Measurements from ENCODE around the gene SKI.

SKI gene

GRCh38 chr1:2339206-2340085 lies 111.3 kb downstream of the SKI start:
- Histone ChIP-seq H2AFZ (ENCODE audit: low read length) (no peak overlapping the region), H4K20me1 (ENCODE audit: insufficient read depth, low read length) (no peaks in the 10 kb centered on the region), H3K9ac (ENCODE audit: low read length) (no peak overlapping the region), H3K27ac (ENCODE audit: low read depth, low read length, poor library complexity, severe bottlenecking) (no peak overlapping the region), H3K9me3 (ENCODE audit: low read length) (no peaks in the 10 kb centered on the region), H3K4me3 (ENCODE audit: low read depth, low read length, poor library complexity, severe bottlenecking) (no peak overlapping the region), H3K4me2 (ENCODE audit: low read length) (no peak overlapping the region), H3K36me3 (ENCODE audit: insufficient read depth, low read length) (no peaks in the 10 kb centered on the region), H3K27me3 (ENCODE audit: insufficient read depth, low read length) (no peaks in the 10 kb centered on the region), H3K79me2 (ENCODE audit: insufficient read depth, low read length) (no peaks in the 10 kb centered on the region), H3K9me2 (ENCODE audit: low read depth, low read length) (no peaks in the 10 kb centered on the region), H3K4me1 (ENCODE audit: insufficient read depth, low read length, severe bottlenecking) (no peaks in the 10 kb centered on the region), H3F3A (ENCODE audit: insufficient read depth, low read length) (no peaks in the 10 kb centered on the region)
- TF ChIP-seq EZH2 (IDR thresholded peaks at IDR 0.05; ENCODE audit: borderline replicate concordance, low read length): no peak
- TF ChIP-seq, protein P1, sequence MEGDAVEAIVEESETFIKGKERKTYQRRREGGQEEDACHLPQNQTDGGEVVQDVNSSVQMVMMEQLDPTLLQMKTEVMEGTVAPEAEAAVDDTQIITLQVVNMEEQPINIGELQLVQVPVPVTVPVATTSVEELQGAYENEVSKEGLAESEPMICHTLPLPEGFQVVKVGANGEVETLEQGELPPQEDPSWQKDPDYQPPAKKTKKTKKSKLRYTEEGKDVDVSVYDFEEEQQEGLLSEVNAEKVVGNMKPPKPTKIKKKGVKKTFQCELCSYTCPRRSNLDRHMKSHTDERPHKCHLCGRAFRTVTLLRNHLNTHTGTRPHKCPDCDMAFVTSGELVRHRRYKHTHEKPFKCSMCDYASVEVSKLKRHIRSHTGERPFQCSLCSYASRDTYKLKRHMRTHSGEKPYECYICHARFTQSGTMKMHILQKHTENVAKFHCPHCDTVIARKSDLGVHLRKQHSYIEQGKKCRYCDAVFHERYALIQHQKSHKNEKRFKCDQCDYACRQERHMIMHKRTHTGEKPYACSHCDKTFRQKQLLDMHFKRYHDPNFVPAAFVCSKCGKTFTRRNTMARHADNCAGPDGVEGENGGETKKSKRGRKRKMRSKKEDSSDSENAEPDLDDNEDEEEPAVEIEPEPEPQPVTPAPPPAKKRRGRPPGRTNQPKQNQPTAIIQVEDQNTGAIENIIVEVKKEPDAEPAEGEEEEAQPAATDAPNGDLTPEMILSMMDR (IDR thresholded peaks at IDR 0.05; ENCODE audit: low read length): no peak

DNA sequence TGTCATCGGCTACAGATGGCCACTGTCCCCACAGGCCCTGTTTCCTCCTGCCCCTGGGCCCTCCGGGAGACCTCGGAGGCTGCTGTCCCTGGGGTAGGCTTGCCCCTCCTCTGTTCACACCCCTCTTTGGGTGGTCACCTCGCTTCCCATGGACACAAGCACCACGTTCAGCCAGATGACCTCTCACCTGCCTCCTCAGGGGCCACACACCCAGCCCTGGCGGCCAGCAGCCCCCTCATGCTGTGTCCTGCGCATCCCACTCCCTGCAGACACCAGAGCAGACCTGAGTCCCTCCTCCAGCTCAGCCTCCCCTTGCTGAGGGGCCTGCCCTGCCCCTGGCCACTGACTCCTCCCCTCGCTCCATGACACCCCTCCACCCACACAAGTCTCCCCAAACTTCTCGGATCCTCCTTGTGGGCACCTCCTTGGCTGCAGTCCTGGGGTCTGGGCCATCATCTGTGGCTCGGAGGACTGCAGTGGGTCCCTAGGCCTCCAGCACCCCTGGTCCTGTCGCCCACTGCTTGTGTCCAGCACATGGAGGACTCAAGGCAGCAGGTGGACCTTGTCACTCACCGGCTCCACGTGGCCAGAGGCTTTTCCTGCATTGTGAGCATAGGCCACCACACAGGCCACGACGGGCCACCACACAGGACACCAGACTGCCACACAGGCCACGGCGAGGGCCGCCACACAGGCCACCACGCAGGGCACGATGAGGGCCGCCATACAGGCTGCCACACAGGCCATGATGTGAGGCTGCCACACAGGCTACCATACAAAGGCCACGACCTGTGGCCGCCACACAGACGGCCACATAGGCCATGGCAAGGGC lies 112.2 kb downstream of the SKI start:
- Histone ChIP-seq H3K27me3 (ENCODE audit: insufficient read depth, low read length) (no peaks in the 10 kb centered on the region), H3K9me3 (ENCODE audit: low read length) (no peaks in the 10 kb centered on the region), H2AFZ (ENCODE audit: low read length) (no peak overlapping the region), H4K20me1 (ENCODE audit: insufficient read depth, low read length) (no peaks in the 10 kb centered on the region), H3K4me2 (ENCODE audit: low read length) (no peak overlapping the region), H3K36me3 (ENCODE audit: insufficient read depth, low read length) (no peaks in the 10 kb centered on the region), H3K4me1 (ENCODE audit: insufficient read depth, low read length, severe bottlenecking) (no peaks in the 10 kb centered on the region), H3K9me2 (ENCODE audit: low read depth, low read length) (no peaks in the 10 kb centered on the region), H3K9ac (ENCODE audit: low read length) (no peak overlapping the region), H3K79me2 (ENCODE audit: insufficient read depth, low read length) (no peaks in the 10 kb centered on the region), H3K27ac (ENCODE audit: low read depth, low read length, poor library complexity, severe bottlenecking) (no peak overlapping the region), H3K4me3 (ENCODE audit: low read depth, low read length, poor library complexity, severe bottlenecking) (no peak overlapping the region), H3F3A (ENCODE audit: insufficient read depth, low read length) (no peaks in the 10 kb centered on the region)
- TF ChIP-seq, protein P1 (IDR thresholded peaks at IDR 0.05; ENCODE audit: low read length): no peak
- no peak for TF ChIP-seq EZH2 (IDR thresholded peaks at IDR 0.05; ENCODE audit: borderline replicate concordance, low read length)

DNA sequence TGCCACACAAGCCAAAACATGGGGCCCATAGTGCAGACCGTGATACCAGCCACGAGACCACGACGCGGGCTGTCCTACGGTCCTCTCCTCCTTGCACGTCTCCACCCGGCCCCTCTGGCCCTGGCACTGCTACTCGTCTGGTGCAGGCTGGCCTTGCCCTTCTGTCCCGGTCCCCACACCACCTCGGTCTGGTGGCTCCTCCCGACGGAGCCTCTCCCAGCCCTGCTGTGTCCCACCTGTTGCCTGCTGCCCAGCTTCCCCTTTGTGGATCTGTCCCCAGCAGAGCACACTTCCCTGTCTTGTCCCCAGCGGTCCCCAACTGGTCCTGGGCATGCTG lies 112.8 kb downstream of the SKI start:
- H3K4me3 ChIP-seq (ENCODE audit: low read depth, low read length, poor library complexity, severe bottlenecking): no peak overlapping the region
- H3K79me2 ChIP-seq (ENCODE audit: insufficient read depth, low read length): no peaks in the 10 kb centered on the region
- no peak overlapping the region for H3K9ac ChIP-seq (ENCODE audit: low read length)
- H2AFZ ChIP-seq (ENCODE audit: low read length): no peak overlapping the region
- H3K4me2 ChIP-seq (ENCODE audit: low read length): no peak overlapping the region
- H3K4me1 ChIP-seq (ENCODE audit: insufficient read depth, low read length, severe bottlenecking): no peaks in the 10 kb centered on the region
- H3K9me3 ChIP-seq (ENCODE audit: low read length): no peaks in the 10 kb centered on the region
- H3K27me3 ChIP-seq (ENCODE audit: insufficient read depth, low read length): no peaks in the 10 kb centered on the region
- no peak overlapping the region for H3K27ac ChIP-seq (ENCODE audit: low read depth, low read length, poor library complexity, severe bottlenecking)
- H3K9me2 ChIP-seq (ENCODE audit: low read depth, low read length): no peaks in the 10 kb centered on the region
- H3F3A ChIP-seq (ENCODE audit: insufficient read depth, low read length): no peaks in the 10 kb centered on the region
- H3K36me3 ChIP-seq (ENCODE audit: insufficient read depth, low read length): no peaks in the 10 kb centered on the region
- no peak for TF ChIP-seq EZH2 (IDR thresholded peaks at IDR 0.05; ENCODE audit: borderline replicate concordance, low read length)
- TF ChIP-seq, protein P1 (IDR thresholded peaks at IDR 0.05; ENCODE audit: low read length): no peak
- H4K20me1 ChIP-seq (ENCODE audit: insufficient read depth, low read length): no peaks in the 10 kb centered on the region

Measured in OCI-LY1 (cell line).